GM10248 (cell line): Measurements from ENCODE around the gene SLC66A1.

ENCODE experiments used
- CTCF ChIA-PET: fragments of 300-600 bp; sonication (Branson Sonifier 250); formaldehyde crosslinking; extraction: SDS; loops from one replicate; lab custom pipeline; 2021; ENCODE audit warnings: antibody characterized with exemption; lab: Yijun Ruan, JAX
- POLR2A ChIA-PET: fragments of 350-650 bp; sonication (Branson Sonifier 250); formaldehyde crosslinking; extraction: SDS; loops from one replicate; lab custom pipeline; 2020; ENCODE audit warnings: antibody characterized with exemption; lab: Yijun Ruan, JAX
- DNase-seq: peaks from one replicate; pipeline ENCODE4 v3.0.0; 2012; ENCODE audit errors: extremely low spot score
- CTCF ChIP-seq: IDR thresholded peaks from 2 replicates; pipeline ENCODE4 v1.5.1; 2012; ENCODE audit warnings: mild to moderate bottlenecking, low read depth; ENCODE audit errors: extremely low read depth, missing control alignments, control extremely low read depth

SLC66A1 gene

GRCh38 chr1:19325958-19326747, 14.0 kb downstream of the SLC66A1 start:
- CTCF ChIA-PET = interaction anchor here (0.9 kb wide), 1 partner anchor 16 kb away, joined by 3 read pairs; no protein-coding TSS in a partner anchor
- no peak for DNase-seq
- TF ChIP-seq CTCF = no peak
- POLR2A ChIA-PET = no interaction called here

GRCh38 chr1:19326748-19327065, 14.6 kb downstream of the SLC66A1 start:
- no peak for DNase-seq
- TF ChIP-seq CTCF = no peak
- ChIA-PET POLR2A (interaction anchor here (0.6 kb wide), 1 partner anchor 381 kb away, joined by 3 read pairs; no protein-coding TSS in a partner anchor), CTCF (no interaction called here)

GRCh38 chr1:19327301-19327700, 15.2 kb downstream of the SLC66A1 start:
- ChIA-PET CTCF (interaction anchor here (1.0 kb wide), 1 partner anchor 64 kb away, joined by 3 read pairs; no protein-coding TSS in a partner anchor), POLR2A (interaction anchor here (0.6 kb wide), 1 partner anchor 382 kb away, joined by 3 read pairs; no protein-coding TSS in a partner anchor)
- DNase-seq = no peak
- TF ChIP-seq CTCF = no peak

GRCh38 chr1:19327736-19328135, 15.6 kb downstream of the SLC66A1 start:
- no peak for TF ChIP-seq CTCF
- CTCF ChIA-PET = interaction anchor here (1.0 kb wide), 1 partner anchor 63 kb away, joined by 3 read pairs; no protein-coding TSS in a partner anchor
- POLR2A ChIA-PET = no interaction called here
- DNase-seq = no peak

GRCh38 chr1:19328486-19328885, 16.4 kb downstream of the SLC66A1 start:
- POLR2A ChIA-PET = no interaction called here

GRCh38 chr1:19329188-19329587, 17.1 kb downstream of the SLC66A1 start:
- no peak for DNase-seq
- CTCF ChIA-PET = interaction anchor here (1.2 kb wide), 1 partner anchor 13 kb away, joined by 4 read pairs; no protein-coding TSS in a partner anchor
- POLR2A ChIA-PET = interaction anchor here (1.1 kb wide), 1 partner anchor 17 kb away, joined by 3 read pairs; the partner anchor contains the start of gene SLC66A1
- TF ChIP-seq CTCF = no peak

More at GRCh38 chr1:19328486-19328885, 16.4 kb downstream of the SLC66A1 start:
- TF ChIP-seq CTCF = no peak
- CTCF ChIA-PET = interaction anchor here (1.0 to 1.2 kb wide), 2 partner anchors 14 to 62 kb away, joined by 3 to 4 read pairs; no protein-coding TSS in a partner anchor
- DNase-seq = no peak
